PC-3 (cell line): ENCODE data around the gene NHERF2.

ENCODE experiments used
- EZH2 ChIP-seq: fragments of 300-600 bp; sonication (generic); IDR thresholded peaks from one replicate; pipeline ENCODE4 v1.6.1; 2017; ENCODE audit warnings: antibody characterized with exemption, mild to moderate bottlenecking, low read length; ENCODE audit not compliant: unreplicated experiment
- EZH2phosphoT487 ChIP-seq: fragments of 300-600 bp; sonication (generic); IDR thresholded peaks from 2 replicates; pipeline ENCODE4 v1.6.1; 2018; ENCODE audit warnings: mild to moderate bottlenecking, antibody characterized with exemption, low read length, borderline replicate concordance
- TF ChIP-seq, protein P1 (sequence below): fragments of 300-600 bp; sonication (generic); conservative IDR thresholded peaks from 2 replicates; pipeline ENCODE4 v1.5.1; 2017; ENCODE audit warnings: antibody characterized with exemption, low read depth, mild to moderate bottlenecking, low read length

DNA sequence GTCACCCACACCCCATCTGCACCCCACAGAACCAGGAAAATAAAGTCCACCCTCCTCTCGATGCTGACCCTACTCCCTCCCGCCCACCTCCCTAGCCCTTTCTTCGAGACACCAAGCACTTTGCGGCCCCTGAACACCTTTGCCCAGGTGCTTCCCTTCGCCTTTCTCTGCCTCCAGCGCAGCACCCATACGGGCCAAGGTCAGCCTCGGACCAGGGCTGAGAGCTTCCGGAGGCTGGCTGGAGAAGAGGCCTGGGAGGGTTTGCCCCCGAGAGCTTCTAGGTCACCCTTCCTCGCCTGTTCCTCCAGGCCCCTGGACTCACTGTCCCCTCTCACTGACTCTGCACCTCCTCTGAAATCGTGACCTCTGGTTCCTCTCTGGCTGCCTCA, 2.7 kb upstream of the NHERF2 start:
- TF ChIP-seq, protein P1, sequence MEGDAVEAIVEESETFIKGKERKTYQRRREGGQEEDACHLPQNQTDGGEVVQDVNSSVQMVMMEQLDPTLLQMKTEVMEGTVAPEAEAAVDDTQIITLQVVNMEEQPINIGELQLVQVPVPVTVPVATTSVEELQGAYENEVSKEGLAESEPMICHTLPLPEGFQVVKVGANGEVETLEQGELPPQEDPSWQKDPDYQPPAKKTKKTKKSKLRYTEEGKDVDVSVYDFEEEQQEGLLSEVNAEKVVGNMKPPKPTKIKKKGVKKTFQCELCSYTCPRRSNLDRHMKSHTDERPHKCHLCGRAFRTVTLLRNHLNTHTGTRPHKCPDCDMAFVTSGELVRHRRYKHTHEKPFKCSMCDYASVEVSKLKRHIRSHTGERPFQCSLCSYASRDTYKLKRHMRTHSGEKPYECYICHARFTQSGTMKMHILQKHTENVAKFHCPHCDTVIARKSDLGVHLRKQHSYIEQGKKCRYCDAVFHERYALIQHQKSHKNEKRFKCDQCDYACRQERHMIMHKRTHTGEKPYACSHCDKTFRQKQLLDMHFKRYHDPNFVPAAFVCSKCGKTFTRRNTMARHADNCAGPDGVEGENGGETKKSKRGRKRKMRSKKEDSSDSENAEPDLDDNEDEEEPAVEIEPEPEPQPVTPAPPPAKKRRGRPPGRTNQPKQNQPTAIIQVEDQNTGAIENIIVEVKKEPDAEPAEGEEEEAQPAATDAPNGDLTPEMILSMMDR = no peak
- TF ChIP-seq EZH2 (no peak), EZH2phosphoT487 (no peak)
